Thyroid gland (tissue), 4 donors: ENCODE measurements around the gene NAXD.

ENCODE experiments used
- POLR2A ChIP-seq, 2 donors: fragments of 450-650 bp; IDR thresholded peaks; one replicate each; pipeline ENCODE4 v1.6.1; 2017; ENCODE audit warnings: antibody characterized with exemption in 2 of 2, mild to moderate bottlenecking in 2 of 2, moderate library complexity in 1 of 2
- TF ChIP-seq, protein P1 (sequence below), 6 experiments: fragments of 200-600 bp in 3 of 6; fragments of 450-650 bp in 3 of 6; sonication (generic) in 3 of 6; IDR thresholded peaks; one replicate each; pipeline ENCODE4 v1.5.1; 2016 to 2019; ENCODE audit warnings: antibody characterized with exemption in 6 of 6, mild to moderate bottlenecking in 2 of 6, inconsistent platforms in 1 of 6, moderate library complexity in 1 of 6

DNA sequence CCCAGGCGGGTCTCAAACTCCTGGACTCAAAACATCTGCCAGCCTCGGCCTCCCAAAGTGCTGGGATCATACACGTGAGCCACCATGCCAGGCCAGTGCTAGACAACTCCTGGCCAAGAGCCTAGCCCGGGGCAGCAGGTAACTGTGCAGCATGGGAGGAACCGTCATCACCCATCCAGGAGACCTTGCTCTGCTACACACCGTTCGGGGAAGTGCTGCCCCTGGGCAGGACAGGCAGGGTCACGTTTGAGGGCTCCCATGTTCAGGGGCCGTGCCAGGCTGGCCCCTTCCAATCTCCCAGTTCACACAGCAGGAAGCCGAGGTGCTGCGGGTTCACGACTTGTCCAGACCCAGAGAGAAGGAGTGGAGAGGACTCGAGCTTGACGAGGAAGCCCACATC lies 35.1 kb downstream of the NAXD start:
- TF ChIP-seq POLR2A (IDR thresholded peaks at IDR 0.05) = no peak
- TF ChIP-seq, protein P1, sequence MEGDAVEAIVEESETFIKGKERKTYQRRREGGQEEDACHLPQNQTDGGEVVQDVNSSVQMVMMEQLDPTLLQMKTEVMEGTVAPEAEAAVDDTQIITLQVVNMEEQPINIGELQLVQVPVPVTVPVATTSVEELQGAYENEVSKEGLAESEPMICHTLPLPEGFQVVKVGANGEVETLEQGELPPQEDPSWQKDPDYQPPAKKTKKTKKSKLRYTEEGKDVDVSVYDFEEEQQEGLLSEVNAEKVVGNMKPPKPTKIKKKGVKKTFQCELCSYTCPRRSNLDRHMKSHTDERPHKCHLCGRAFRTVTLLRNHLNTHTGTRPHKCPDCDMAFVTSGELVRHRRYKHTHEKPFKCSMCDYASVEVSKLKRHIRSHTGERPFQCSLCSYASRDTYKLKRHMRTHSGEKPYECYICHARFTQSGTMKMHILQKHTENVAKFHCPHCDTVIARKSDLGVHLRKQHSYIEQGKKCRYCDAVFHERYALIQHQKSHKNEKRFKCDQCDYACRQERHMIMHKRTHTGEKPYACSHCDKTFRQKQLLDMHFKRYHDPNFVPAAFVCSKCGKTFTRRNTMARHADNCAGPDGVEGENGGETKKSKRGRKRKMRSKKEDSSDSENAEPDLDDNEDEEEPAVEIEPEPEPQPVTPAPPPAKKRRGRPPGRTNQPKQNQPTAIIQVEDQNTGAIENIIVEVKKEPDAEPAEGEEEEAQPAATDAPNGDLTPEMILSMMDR (IDR thresholded peaks at IDR 0.05) = no peak
